Liver (tissue), 3 donors: ENCODE measurements around the gene ST6GAL1.

Experiments
- EGR1 ChIP-seq, 2 donors: IDR thresholded peaks; 2 replicates each; pipeline ENCODE4 v1.6.1; 2016 to 2018; ENCODE audit warnings: antibody characterized with exemption in 2 of 2, low read depth in 2 of 2
- GABPA ChIP-seq, 2 donors: IDR thresholded peaks in 1 of 2; conservative IDR thresholded peaks in 1 of 2; 2 replicates each; pipeline ENCODE4 v1.6.1; 2016; ENCODE audit warnings: antibody characterized with exemption in 2 of 2, mild to moderate bottlenecking in 1 of 2, moderate library complexity in 1 of 2
- JUND ChIP-seq, 2 donors: IDR thresholded peaks; 2 replicates each; pipeline ENCODE4 v1.6.1; 2016; ENCODE audit warnings: antibody characterized with exemption in 2 of 2
- MAX ChIP-seq: IDR thresholded peaks from 2 replicates; pipeline ENCODE4 v1.6.1; 2016; ENCODE audit warnings: antibody characterized with exemption
- RXRA ChIP-seq, 2 donors: IDR thresholded peaks; 2 replicates each; pipeline ENCODE4 v1.6.1; 2017 to 2018; ENCODE audit warnings: antibody characterized with exemption in 2 of 2, mild to moderate bottlenecking in 1 of 2
- SP1 ChIP-seq: IDR thresholded peaks from 2 replicates; pipeline ENCODE4 v1.6.1; 2018; ENCODE audit warnings: antibody characterized with exemption, mild to moderate bottlenecking
- TAF1 ChIP-seq: conservative IDR thresholded peaks from 2 replicates; pipeline ENCODE4 v1.6.1; 2016; ENCODE audit warnings: antibody characterized with exemption, mild to moderate bottlenecking
- TF ChIP-seq, protein P1 (sequence below): fragments of 150-350 bp; IDR thresholded peaks from 2 replicates; pipeline ENCODE4 v1.5.1; 2017; ENCODE audit warnings: improper control_type of control experiment, low read depth, low read length; ENCODE audit not compliant: missing input control
- TF ChIP-seq, protein P2 (sequence below): IDR thresholded peaks from 2 replicates; pipeline ENCODE4 v1.6.1; 2016; ENCODE audit warnings: antibody characterized with exemption, mild to moderate bottlenecking
- TF ChIP-seq, protein P3 (sequence below): IDR thresholded peaks from 2 replicates; pipeline ENCODE4 v1.6.1; 2016; ENCODE audit warnings: antibody characterized with exemption
- donor health status: healthy.
- donor health status: healthy.

DNA sequence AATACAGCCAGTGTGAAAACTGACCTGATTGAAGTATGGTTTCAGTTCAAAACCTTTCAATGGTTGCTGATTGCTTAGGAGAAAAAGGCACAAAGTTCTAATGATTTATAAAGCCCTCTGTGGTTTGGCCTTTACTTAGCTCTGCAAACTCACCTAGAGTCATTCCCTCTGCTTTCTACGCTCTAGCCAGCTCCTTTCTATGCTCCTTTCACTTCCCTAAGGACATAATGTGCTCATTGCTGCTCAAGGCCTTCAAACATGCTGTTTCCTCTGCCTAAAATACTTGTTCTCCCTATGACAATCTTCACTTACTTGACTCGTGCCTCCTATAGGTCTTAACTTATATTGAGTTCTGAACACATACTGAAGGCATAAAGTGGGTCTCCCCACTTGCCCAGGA lies 190.0 kb downstream of the ST6GAL1 start:
- TF ChIP-seq, protein P1, sequence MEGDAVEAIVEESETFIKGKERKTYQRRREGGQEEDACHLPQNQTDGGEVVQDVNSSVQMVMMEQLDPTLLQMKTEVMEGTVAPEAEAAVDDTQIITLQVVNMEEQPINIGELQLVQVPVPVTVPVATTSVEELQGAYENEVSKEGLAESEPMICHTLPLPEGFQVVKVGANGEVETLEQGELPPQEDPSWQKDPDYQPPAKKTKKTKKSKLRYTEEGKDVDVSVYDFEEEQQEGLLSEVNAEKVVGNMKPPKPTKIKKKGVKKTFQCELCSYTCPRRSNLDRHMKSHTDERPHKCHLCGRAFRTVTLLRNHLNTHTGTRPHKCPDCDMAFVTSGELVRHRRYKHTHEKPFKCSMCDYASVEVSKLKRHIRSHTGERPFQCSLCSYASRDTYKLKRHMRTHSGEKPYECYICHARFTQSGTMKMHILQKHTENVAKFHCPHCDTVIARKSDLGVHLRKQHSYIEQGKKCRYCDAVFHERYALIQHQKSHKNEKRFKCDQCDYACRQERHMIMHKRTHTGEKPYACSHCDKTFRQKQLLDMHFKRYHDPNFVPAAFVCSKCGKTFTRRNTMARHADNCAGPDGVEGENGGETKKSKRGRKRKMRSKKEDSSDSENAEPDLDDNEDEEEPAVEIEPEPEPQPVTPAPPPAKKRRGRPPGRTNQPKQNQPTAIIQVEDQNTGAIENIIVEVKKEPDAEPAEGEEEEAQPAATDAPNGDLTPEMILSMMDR: no peak
- TF ChIP-seq, protein P2, sequence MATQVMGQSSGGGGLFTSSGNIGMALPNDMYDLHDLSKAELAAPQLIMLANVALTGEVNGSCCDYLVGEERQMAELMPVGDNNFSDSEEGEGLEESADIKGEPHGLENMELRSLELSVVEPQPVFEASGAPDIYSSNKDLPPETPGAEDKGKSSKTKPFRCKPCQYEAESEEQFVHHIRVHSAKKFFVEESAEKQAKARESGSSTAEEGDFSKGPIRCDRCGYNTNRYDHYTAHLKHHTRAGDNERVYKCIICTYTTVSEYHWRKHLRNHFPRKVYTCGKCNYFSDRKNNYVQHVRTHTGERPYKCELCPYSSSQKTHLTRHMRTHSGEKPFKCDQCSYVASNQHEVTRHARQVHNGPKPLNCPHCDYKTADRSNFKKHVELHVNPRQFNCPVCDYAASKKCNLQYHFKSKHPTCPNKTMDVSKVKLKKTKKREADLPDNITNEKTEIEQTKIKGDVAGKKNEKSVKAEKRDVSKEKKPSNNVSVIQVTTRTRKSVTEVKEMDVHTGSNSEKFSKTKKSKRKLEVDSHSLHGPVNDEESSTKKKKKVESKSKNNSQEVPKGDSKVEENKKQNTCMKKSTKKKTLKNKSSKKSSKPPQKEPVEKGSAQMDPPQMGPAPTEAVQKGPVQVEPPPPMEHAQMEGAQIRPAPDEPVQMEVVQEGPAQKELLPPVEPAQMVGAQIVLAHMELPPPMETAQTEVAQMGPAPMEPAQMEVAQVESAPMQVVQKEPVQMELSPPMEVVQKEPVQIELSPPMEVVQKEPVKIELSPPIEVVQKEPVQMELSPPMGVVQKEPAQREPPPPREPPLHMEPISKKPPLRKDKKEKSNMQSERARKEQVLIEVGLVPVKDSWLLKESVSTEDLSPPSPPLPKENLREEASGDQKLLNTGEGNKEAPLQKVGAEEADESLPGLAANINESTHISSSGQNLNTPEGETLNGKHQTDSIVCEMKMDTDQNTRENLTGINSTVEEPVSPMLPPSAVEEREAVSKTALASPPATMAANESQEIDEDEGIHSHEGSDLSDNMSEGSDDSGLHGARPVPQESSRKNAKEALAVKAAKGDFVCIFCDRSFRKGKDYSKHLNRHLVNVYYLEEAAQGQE: no peak
- TF ChIP-seq, protein P3, sequence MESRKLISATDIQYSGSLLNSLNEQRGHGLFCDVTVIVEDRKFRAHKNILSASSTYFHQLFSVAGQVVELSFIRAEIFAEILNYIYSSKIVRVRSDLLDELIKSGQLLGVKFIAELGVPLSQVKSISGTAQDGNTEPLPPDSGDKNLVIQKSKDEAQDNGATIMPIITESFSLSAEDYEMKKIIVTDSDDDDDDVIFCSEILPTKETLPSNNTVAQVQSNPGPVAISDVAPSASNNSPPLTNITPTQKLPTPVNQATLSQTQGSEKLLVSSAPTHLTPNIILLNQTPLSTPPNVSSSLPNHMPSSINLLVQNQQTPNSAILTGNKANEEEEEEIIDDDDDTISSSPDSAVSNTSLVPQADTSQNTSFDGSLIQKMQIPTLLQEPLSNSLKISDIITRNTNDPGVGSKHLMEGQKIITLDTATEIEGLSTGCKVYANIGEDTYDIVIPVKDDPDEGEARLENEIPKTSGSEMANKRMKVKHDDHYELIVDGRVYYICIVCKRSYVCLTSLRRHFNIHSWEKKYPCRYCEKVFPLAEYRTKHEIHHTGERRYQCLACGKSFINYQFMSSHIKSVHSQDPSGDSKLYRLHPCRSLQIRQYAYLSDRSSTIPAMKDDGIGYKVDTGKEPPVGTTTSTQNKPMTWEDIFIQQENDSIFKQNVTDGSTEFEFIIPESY: no peak
- no peak for TF ChIP-seq SP1
- no peak for TF ChIP-seq MAX
- TF ChIP-seq GABPA (IDR thresholded peaks at IDR 0.05 in 1 of 2, conservative IDR thresholded peaks at IDR 0.05 in 1 of 2): no peak
- no peak for TF ChIP-seq TAF1
- TF ChIP-seq JUND (IDR thresholded peaks at IDR 0.05): no peak
- TF ChIP-seq EGR1 (IDR thresholded peaks at IDR 0.05; ENCODE audit: low read depth in 2 of 2): no peak
- no peak for TF ChIP-seq RXRA (IDR thresholded peaks at IDR 0.05)
